Heart right ventricle (tissue), 16 donors: ENCODE measurements around the gene MAP7D1. TPM values are rescaled to one million over a fixed set of nuclear protein-coding genes. Genes with fewer than 3 reads are reported as not detected.
"Not testable (repeated sequence)": the region's sequence is repeated elsewhere in the genome, so short reads cannot be mapped to it uniquely, and the experiment has no call there.

ENCODE experiments used
- ATAC-seq, 8 donors: fragments of 200-7000 bp; cut with Tn5 transposase; one replicate each; pipeline ENCODE4 v1.9.1; 2020; ENCODE audit warnings: mild to moderate bottlenecking in 8 of 8, moderate library complexity in 8 of 8, moderate number of reproducible peaks in 1 of 8
- DNase-seq, 2 donors: peaks; one replicate each; pipeline ENCODE4 v3.0.0-alpha.2; 2020
- H3K27ac ChIP-seq, 10 donors: fragments of 200-600 bp; sonication (generic) in 2 of 10; one replicate each; pipeline versions ENCODE4 v1.5.0 to v1.8.0; 2020 to 2022; ENCODE audit warnings: mild to moderate bottlenecking in 3 of 10
- H3K27me3 ChIP-seq, 7 donors: fragments of 200-600 bp; one replicate each; pipeline ENCODE4 v1.8.0; 2021 to 2022; ENCODE audit warnings: mild to moderate bottlenecking in 2 of 7
- H3K36me3 ChIP-seq, 9 donors: fragments of 200-600 bp; sonication (generic) in 1 of 9; one replicate each; pipeline versions ENCODE4 v1.5.0 to v1.8.0; 2020 to 2022; ENCODE audit warnings: mild to moderate bottlenecking in 2 of 9
- H3K4me1 ChIP-seq, 9 donors: fragments of 200-600 bp; sonication (generic) in 1 of 9; one replicate each; pipeline versions ENCODE4 v1.5.0 to v1.8.0; 2020 to 2022; ENCODE audit warnings: mild to moderate bottlenecking in 4 of 9
- H3K4me3 ChIP-seq, 10 donors: fragments of 200-600 bp; sonication (generic) in 2 of 10; one replicate each; pipeline versions ENCODE4 v1.5.0 to v1.8.0; 2020 to 2022; ENCODE audit warnings: mild to moderate bottlenecking in 7 of 10, moderate library complexity in 2 of 10
- H3K9me3 ChIP-seq, 11 donors: fragments of 200-600 bp in 10 of 11; sonication (generic) in 2 of 11; one replicate each; pipeline versions ENCODE4 v1.5.0 to v1.8.0; 2013 to 2022; ENCODE audit warnings: mild to moderate bottlenecking in 2 of 11, control low read depth in 1 of 11, moderate library complexity in 1 of 11
- WGBS, 2 donors: extraction: QIAGEN DNeasy Blood & Tissue Kit; methylation state at CpG; one replicate each; pipeline ENCODE4 v1.1.7; 2013; ENCODE audit warnings: inconsistent platforms in 1 of 2; 5-methylcytosine and 5-hydroxymethylcytosine counted together
- intact Hi-C, 10 donors: fragments of 100-400 bp; cut with DNase I; formaldehyde crosslinking; loops; one replicate each; pipeline versions ENCODE4 v1.11.1 to v1.14.2; 2022
- polyA plus RNA-seq, 2 donors: library from polyadenylated mRNA; stranded (reverse); fragments of 200-250 nt; gene quantifications; one replicate each; pipeline ENCODE4 v1.2.3, GENCODE V29; 2013
- total RNA-seq, 10 donors: library from RNA; stranded (reverse); fragmentation: NEBNext Ultra II Directional in 3 of 10; extraction: Animal tissue kit (Norgen Biotek cat#: 25700) in 3 of 10; gene quantifications; one replicate each; pipeline versions ENCODE4 v1.2.1 to v1.2.4, GENCODE V29; 2021 to 2023
- TF ChIP-seq, protein P1 (sequence below), 9 donors: fragments of 200-600 bp; sonication (generic) in 2 of 9; IDR thresholded peaks; one replicate each; pipeline versions ENCODE4 v1.5.0 to v1.8.0; 2021 to 2022; ENCODE audit warnings: antibody characterized with exemption in 9 of 9, mild to moderate bottlenecking in 5 of 9, moderate library complexity in 1 of 9
- donor health status: Arrhythmogenic right ventricular cardiomyopathy.
- donor health status: ischemic (EF 13 %, LVEDD 7.1; RV severe dilation, severe dysfunction).
- donor health status: healthy with polysubstance abuse.
- donor health status: DM: no; HTN: yes; CAD: no.
- donor health status: DM: no; HTN: no; CAD: no.
- donor health status: ischemic (EF 25% LVEDD 6.9; RV normal size, moderate dysfunction).
- donor health status: ischemic (EF 25% LVEDD 5.7; RV mildly dilated, moderate dysfunction).
- donor health status: healthy.
- donor health status: DM: yes; HTN: yes; CAD: no.
- donor health status: Ischemic cardiomyopathy.
- donor health status: ischemic (EF 35%, LVEDD 5.7; RV mildly dilated, moderate dysfunction).
- donor health status: nonischemic (EF 11% LVEDD 7.7; RV severe dilation, severe dysfunction).
- donor health status: DM: yes; HTN: yes; CAD: no.
- donor health status: PGD.
- donor health status: ischemic (EF 29% LVEDD 5.4; RV normal size, mild dysfunction).
- donor health status: nonischemic (EF 23%, LVEDD 6.1; RV moderate dilation, normal function).

The MAP7D1 gene
- total and polyA plus RNA-seq, 12 donors: 176 to 364 (median 320) TPM

DNA sequence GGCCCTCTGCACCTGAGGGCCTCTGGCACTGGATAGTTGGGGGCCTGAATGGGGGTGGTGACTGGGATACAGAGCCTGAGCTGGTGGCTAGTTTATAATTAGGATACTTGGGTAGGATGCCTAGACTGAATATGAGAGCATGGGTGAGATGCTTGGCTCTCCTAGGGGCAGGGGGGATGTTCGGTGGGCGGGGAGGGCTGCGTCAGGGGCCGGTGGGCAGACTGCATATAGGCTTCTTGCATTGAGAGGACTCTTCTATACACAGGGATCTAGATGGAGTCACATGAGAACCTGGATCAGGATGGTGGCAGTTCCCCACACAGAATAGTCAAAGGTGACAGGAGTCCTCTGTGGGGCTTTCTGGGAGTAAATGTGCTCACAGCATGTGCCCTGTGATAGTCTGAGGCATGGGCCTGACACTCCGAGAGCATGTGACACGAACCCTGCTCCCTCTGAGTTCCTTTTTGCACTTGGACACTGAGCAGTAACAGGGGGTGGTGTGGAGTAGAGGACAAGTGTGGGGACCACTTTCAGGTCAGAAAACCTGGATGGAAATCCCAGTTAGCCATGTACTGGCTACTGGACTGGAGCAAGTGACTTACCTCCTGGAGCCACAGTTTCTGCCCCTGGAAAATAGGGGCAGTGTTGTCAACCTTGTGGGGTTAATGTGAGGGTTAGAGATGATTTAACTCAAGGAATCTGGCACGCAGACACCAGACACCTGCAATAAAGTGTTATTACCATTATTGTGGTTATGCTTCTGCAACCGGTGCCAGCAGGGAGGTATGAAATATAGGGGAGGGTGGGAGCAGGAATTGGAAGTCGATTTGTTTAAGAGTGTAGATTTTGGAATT, 2.2 kb downstream of the MAP7D1 start:
- TF ChIP-seq, protein P1, sequence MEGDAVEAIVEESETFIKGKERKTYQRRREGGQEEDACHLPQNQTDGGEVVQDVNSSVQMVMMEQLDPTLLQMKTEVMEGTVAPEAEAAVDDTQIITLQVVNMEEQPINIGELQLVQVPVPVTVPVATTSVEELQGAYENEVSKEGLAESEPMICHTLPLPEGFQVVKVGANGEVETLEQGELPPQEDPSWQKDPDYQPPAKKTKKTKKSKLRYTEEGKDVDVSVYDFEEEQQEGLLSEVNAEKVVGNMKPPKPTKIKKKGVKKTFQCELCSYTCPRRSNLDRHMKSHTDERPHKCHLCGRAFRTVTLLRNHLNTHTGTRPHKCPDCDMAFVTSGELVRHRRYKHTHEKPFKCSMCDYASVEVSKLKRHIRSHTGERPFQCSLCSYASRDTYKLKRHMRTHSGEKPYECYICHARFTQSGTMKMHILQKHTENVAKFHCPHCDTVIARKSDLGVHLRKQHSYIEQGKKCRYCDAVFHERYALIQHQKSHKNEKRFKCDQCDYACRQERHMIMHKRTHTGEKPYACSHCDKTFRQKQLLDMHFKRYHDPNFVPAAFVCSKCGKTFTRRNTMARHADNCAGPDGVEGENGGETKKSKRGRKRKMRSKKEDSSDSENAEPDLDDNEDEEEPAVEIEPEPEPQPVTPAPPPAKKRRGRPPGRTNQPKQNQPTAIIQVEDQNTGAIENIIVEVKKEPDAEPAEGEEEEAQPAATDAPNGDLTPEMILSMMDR (IDR thresholded peaks at IDR 0.05): no peak
- intact Hi-C loops: loop anchor here in 1 of 10 donors (5.0 kb wide), 1 partner anchor 124 kb away; no protein-coding TSS in a partner anchor
- no peak for DNase-seq

DNA sequence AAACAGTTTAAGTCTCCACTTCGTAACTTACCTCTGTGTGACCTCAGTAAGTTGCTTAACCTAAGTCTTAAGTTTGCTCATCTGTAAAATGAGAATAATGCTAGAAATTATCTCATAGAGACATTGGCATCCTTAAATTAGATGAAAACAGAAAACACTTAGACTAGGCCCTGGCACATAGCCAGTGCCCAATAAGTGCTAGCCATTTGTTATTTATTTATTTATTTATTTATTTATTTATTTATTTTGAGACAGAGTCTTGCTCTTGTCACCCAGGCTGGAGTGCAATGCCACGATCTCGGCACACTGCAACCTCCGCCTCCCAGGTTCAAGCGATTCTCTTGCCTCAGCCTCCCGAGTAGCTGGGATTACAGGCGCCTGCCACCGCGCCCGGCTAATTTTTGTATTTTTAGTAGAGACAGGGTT, 2.9 kb downstream of the MAP7D1 start:
- peak overlapping the region in 8 of 10 donors; percentile 98 to 100 (median 100) for H3K27ac ChIP-seq
- intact Hi-C loops: loop anchor here in 1 of 10 donors (5.0 kb wide), 1 partner anchor 123 kb away; no protein-coding TSS in a partner anchor
- not testable (repeated sequence) for ATAC-seq

More for the DNA sequence above, 2.2 kb downstream of the MAP7D1 start:
- Histone ChIP-seq H3K36me3 (peaks cover 0 to 29% (median 0%) of the 10 kb centered on the region in 9 donors), H3K27ac (peak overlapping the region; percentile 98 to 100 (median 100)), H3K27me3 (no peaks in the 10 kb centered on the region), H3K4me3 (peak overlapping the region in 9 of 10 donors; percentile 68 to 100 (median 99)), H3K9me3 (no peaks in the 10 kb centered on the region), H3K4me1 (peaks cover 37 to 79% (median 72%) of the 10 kb centered on the region in 9 donors)
- no peak for ATAC-seq
- 29 to 33% methylated on average over 9 of the region's 9 CpGs for WGBS, 2 donors

DNA sequence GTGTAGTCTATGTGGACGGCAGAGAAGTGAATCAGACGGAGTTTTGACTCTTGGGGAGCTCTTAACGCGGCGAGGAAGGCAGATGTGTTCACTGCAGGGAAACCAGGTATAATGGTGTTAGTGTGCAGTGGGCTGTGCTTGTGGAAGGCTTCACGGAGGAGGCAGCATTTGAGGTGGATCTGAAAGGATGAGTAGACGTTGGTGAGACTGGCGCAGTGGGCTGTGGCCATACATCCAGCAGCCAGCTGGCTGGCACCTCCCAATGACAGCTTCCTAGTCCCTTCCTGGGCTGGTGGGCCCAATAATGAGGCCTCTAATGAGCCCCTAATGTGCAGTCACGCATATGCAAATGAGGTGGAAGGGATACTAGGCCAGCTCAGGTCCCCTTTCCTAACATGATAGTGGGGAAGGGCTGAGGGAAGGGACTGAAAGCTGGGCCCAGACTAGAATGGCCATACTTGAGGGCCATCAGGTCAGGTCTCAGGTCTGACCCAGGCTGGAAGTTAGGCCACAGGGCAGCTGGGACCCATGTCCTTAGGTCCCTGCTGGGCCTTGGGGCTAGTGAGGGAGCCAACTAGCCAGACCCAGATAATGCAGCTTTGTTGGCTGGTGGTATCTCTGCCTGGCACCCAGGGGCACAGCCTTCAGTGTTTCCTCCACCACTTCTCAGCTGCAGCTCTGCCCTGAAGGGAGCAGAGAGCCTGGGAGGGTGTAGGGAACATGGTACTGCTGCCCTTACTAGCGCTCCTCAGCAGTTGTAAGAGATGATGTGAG, 3.8 kb downstream of the MAP7D1 start:
- ATAC-seq: no peak
- TF ChIP-seq, protein P1 (IDR thresholded peaks at IDR 0.05): no peak
- Histone ChIP-seq H3K9me3 (no peaks in the 10 kb centered on the region), H3K4me3 (peak overlapping the region in 5 of 10 donors; percentile 36 to 78 (median 57)), H3K27me3 (no peaks in the 10 kb centered on the region), H3K4me1 (peaks cover 35 to 83% (median 75%) of the 10 kb centered on the region in 9 donors), H3K27ac (peak overlapping the region; percentile 83 to 100 (median 98)), H3K36me3 (peaks cover 0 to 36% (median 0%) of the 10 kb centered on the region in 9 donors)
- intact Hi-C loops: loop anchor here in 2 of 10 donors (5.0 kb wide), 2 partner anchors 62 to 122 kb away; partner anchors contain the start of gene THRAP3 (in 1 of the 2)
- 73 to 74% methylated on average over 10 of the region's 10 CpGs for WGBS, 2 donors
- DNase-seq: no peak

More for the DNA sequence above, 2.9 kb downstream of the MAP7D1 start:
- not testable (repeated sequence) for H3K27me3 ChIP-seq, DNase-seq, H3K9me3 ChIP-seq
- Histone ChIP-seq H3K36me3 (peaks cover 0 to 35% (median 0%) of the 10 kb centered on the region in 9 donors), H3K4me1 (peaks cover 37 to 79% (median 75%) of the 10 kb centered on the region in 9 donors), H3K4me3 (peak overlapping the region in 6 of 10 donors; percentile 68 to 100 (median 90))
- 74 to 78% methylated on average over 10 of the region's 10 CpGs for WGBS, 2 donors

DNA sequence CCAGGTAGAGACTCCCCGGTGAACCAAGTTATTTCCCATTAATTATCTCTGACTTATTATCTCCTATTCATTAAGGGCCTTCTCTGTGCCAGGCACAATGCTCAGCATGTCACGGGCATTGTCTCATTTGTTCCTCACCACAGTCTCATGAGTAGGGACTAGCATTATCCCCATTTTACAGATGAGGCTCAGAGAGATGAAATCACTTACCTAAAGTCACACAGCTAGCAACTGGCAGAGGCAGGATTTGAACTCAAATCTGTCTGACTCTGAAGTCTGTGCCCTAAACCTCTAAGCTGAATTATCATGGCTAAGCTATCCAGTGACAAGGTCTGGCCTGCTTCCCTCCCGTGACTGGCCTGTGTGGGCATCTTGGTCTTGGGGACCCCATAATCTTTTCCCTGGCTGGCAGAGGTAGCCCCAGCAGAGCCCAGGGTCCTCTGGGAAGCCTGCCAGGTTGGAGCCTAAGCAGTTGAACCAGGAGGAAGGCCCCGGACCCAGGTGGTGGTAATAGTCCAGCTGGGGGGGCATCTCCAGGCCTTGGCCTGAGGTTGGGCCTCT, 4.5 kb downstream of the MAP7D1 start:
- H3K9me3 ChIP-seq: no peaks in the 10 kb centered on the region
- H3K27ac ChIP-seq: peak overlapping the region; percentile 83 to 100 (median 98)
- ATAC-seq: no peak
- H3K4me3 ChIP-seq: peak overlapping the region; percentile 5 to 58 (median 50)
- TF ChIP-seq, protein P1 (IDR thresholded peaks at IDR 0.05): no peak
- peaks cover 31 to 83% (median 75%) of the 10 kb centered on the region in 9 donors for H3K4me1 ChIP-seq
- DNase-seq: no peak
- intact Hi-C loops: loop anchor here in 1 of 10 donors (5.0 kb wide), 1 partner anchor 62 kb away; the partner anchor contains the start of gene THRAP3
- 23 to 31% methylated on average over 4 of the region's 4 CpGs for WGBS, 2 donors
- H3K36me3 ChIP-seq: peaks cover 0 to 36% (median 0%) of the 10 kb centered on the region in 9 donors
- H3K27me3 ChIP-seq: no peaks in the 10 kb centered on the region
